ENCODE results near the gene RHOF. TPM values are rescaled to one million over a fixed set of nuclear protein-coding genes. Genes with fewer than 3 reads are reported as not detected.

Gene RHOF
- total RNA-seq, 1 experiment from 2014 or later: 29.1 TPM

DNA sequence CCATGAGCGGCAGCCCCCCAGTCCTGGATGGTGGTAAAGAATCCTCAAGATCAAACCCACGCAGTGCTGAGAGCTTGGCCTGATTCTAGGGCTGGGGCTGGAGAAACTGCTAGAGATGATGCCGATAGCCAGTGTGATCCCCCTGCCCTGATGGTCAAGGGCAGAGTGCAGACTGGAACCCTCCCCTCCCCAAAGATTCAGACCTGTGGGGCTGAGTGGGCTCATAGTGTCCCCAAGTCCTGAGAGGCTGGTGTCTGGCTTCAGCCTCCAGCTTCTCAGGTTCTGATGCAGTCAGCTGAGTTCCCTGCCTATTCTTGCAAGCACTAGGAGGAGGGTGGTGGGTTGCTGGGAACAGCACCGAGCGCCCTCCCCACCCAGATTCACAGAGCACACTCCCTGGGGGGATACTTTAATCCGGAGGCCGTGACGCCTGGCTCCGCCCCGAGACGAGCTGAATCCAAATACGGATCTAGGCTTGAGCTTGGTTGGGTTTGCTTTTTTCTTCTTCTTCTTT, 11.9 kb downstream of the RHOF start:
- no CpG with 5 or more reads among the region's 12 CpGs for WGBS (ENCODE audit: extremely low coverage, insufficient read length, low lambda C conversion rate)
- no peak overlapping the region for H2BK15ac ChIP-seq (ENCODE audit: low read depth, low read length)
- no peaks in the 10 kb centered on the region for H3K4me1 ChIP-seq (ENCODE audit: insufficient read depth, low read length)
- H3K79me2 ChIP-seq (ENCODE audit: insufficient read depth, low read length): no peaks in the 10 kb centered on the region
- no peaks in the 10 kb centered on the region for H4K20me1 ChIP-seq (ENCODE audit: control insufficient read depth, insufficient read depth, insufficient read length)
- H3K23me2 ChIP-seq (ENCODE audit: insufficient read length, low read depth, low read length, poor library complexity, severe bottlenecking): no peaks in the 10 kb centered on the region
- no peak overlapping the region for H3K14ac ChIP-seq (ENCODE audit: insufficient read depth, low read length)
- H2BK120ac ChIP-seq (ENCODE audit: low read depth, low read length, poor library complexity, severe bottlenecking): no peak overlapping the region
- no peak overlapping the region for H2BK5ac ChIP-seq (ENCODE audit: insufficient read length, low read length)
- peaks cover 5% of the 10 kb centered on the region; the same call in 1 of the 2 replicates for H3K27me3 Mint-ChIP-seq (ENCODE audit: low read depth)
- H3K56ac ChIP-seq (ENCODE audit: insufficient read length, low read depth, low read length): no peak overlapping the region
- H3K4me1 Mint-ChIP-seq: peaks cover 11 to 15% of the 10 kb centered on the region in 2 experiments
- no peak overlapping the region for H3K4ac ChIP-seq (ENCODE audit: low read depth, low read length)
- H2AK5ac ChIP-seq (ENCODE audit: insufficient read length, low read length): no peak overlapping the region
- no peak overlapping the region for H3K4me2 ChIP-seq (ENCODE audit: insufficient read depth, insufficient read length, low read length)
- H3K23ac ChIP-seq (ENCODE audit: insufficient read length, low read depth, low read length): no peak overlapping the region
- H4K8ac ChIP-seq (replicated peaks; ENCODE audit: insufficient read length, low read depth, low read length): no peak overlapping the region
- H3K79me1 ChIP-seq (ENCODE audit: insufficient read depth, low read depth, low read length, poor library complexity, severe bottlenecking): no peaks in the 10 kb centered on the region
- no peak overlapping the region for H2BK12ac ChIP-seq (ENCODE audit: insufficient read length, low read depth, low read length)
- H3K27me3 ChIP-seq (ENCODE audit: insufficient read depth, low read length): no peaks in the 10 kb centered on the region
- H3T11ph ChIP-seq (ENCODE audit: low read length): no peak overlapping the region
- no peaks in the 10 kb centered on the region for H3K9me3 ChIP-seq (ENCODE audit: control insufficient read depth, low read depth, low read length)
- peak overlapping the region in 2 of 3 experiments; percentile 8 to 95; a peak in 3 of 7 replicates for H3K27ac Mint-ChIP-seq
- no peak overlapping the region for H4K91ac ChIP-seq (ENCODE audit: insufficient read length, low read depth, low read length)
- H3K9ac ChIP-seq (ENCODE audit: extremely low read depth, insufficient read length, low read length): no peak overlapping the region
- H3K27ac ChIP-seq (ENCODE audit: insufficient read length, low read depth, low read length): no peak overlapping the region
- peak overlapping the region in 1 of 2 experiments; percentile 38; a peak in 1 of 5 replicates for H3K4me3 Mint-ChIP-seq
- H3K18ac ChIP-seq (ENCODE audit: insufficient read length, low read depth, low read length): no peak overlapping the region
- no peak overlapping the region for H2BK20ac ChIP-seq (ENCODE audit: low read depth, low read length, poor library complexity, severe bottlenecking)
- H3K9me3 Mint-ChIP-seq: no peaks in the 10 kb centered on the region
- TF ChIP-seq, protein P1, sequence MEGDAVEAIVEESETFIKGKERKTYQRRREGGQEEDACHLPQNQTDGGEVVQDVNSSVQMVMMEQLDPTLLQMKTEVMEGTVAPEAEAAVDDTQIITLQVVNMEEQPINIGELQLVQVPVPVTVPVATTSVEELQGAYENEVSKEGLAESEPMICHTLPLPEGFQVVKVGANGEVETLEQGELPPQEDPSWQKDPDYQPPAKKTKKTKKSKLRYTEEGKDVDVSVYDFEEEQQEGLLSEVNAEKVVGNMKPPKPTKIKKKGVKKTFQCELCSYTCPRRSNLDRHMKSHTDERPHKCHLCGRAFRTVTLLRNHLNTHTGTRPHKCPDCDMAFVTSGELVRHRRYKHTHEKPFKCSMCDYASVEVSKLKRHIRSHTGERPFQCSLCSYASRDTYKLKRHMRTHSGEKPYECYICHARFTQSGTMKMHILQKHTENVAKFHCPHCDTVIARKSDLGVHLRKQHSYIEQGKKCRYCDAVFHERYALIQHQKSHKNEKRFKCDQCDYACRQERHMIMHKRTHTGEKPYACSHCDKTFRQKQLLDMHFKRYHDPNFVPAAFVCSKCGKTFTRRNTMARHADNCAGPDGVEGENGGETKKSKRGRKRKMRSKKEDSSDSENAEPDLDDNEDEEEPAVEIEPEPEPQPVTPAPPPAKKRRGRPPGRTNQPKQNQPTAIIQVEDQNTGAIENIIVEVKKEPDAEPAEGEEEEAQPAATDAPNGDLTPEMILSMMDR (conservative IDR thresholded peaks at IDR 0.05): no peak
- no peak overlapping the region for H2AFZ ChIP-seq (ENCODE audit: low read length)
- H4K5ac ChIP-seq (ENCODE audit: insufficient read length, low read depth, low read length): no peak overlapping the region
- peak; percentile 38 for DNase-seq
- peaks cover 5 to 28% (median 20%) of the 10 kb centered on the region in 3 experiments; a peak in 6 of 7 replicates for H3K36me3 Mint-ChIP-seq (ENCODE audit: insufficient read depth in 1 of 3, low read depth in 3 of 3)
